HG02642 (cell line): Measurements from ENCODE around the gene TADA2A.
A peak's percentile ranks its signal among the peaks of the same experiment; 100 is the strongest.

ENCODE experiments used
- ATAC-seq: cut with Tn5 transposase; IDR thresholded peaks from one replicate; pipeline ENCODE4 v1.9.1; 2021; ENCODE audit warnings: mild to moderate bottlenecking; ENCODE audit not compliant: unreplicated experiment, poor library complexity

The TADA2A gene, protein sequence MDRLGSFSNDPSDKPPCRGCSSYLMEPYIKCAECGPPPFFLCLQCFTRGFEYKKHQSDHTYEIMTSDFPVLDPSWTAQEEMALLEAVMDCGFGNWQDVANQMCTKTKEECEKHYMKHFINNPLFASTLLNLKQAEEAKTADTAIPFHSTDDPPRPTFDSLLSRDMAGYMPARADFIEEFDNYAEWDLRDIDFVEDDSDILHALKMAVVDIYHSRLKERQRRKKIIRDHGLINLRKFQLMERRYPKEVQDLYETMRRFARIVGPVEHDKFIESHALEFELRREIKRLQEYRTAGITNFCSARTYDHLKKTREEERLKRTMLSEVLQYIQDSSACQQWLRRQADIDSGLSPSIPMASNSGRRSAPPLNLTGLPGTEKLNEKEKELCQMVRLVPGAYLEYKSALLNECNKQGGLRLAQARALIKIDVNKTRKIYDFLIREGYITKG

DNA sequence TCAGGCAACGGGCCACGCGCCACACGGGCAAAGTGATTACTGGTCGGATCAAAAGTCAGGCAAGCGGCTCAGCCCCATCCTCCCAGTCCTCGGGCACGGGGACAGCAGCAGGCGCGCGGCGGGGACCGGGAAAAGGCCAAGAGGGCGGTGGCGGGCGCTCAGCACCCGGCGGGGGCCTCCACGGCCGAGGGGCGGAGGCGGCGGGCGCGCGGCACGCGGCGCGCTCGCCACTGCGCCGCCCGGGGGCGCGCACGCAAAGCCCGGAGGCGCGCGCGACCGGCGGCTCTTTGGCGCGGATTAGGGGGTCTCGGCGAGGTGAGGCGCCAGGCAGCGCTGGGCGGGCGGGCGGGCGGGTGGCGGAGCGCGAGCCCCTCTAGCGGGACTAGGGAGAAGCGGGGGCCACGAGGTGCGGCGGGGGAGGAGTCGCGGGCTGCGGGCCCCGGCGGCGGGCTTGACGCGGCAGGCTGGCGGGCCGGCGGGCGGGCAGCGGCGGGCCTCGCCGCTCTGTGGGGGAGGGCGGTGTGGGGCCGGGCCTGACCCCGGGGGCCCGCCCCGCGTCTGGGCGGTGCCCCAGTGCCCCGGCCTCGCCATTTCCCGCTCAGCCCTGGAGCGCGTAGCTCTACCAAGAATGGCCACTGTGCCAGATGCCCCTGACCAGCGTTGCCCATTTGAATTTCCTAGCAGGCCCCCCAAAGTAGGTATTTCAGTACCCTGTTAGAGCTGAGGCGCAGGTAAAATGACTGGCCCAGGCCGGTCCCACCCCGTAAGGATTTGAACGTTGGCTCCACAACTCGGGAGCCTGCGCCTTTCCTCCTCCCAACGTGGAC, at the start of gene TADA2A, which contains the start of gene ACACA:
Gene TADA2A, plus strand, starts transcription at position 252 of the 827 bp plus-strand sequence. CDS start 4,480 bp downstream, outside the sequence.
Gene ACACA, minus strand, starts transcription at position 202 of the 827 bp plus-strand sequence. CDS start 537 bp downstream, outside the sequence.
- ATAC-seq, result peak; percentile 87

DNA sequence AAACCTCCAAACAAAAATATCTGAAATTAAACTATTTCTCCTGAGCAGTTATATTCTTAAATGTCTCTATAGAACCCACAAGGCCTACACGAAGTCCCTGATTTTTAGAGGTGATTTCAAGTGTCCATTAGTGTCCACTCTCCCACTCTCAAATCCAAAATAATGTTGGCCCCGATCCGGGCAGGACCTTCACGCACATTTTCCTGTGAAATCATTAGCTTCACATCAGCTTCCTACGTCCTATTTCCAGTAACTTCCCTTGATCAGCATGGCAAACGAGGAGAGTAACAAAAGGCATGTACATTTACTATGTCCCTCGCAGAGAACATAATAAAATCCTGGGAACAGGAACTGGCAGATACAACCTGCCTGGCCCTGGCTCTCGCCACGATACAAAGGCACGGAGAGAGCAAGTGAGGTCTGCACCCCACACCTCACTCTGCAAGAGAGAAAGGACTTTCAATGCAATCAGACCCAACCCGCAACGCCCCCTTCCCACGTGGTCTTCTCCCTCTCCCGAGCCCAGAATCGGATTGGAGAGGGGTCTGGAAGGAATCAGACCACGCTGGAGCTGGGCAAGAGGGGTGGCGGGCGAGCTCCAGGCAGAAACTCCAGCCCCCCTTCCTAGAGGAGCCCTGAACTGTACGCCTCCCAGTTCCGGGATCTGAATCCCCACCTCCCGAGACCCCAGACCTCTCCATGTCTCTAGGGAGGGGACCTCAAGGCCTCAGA, 48.4 kb upstream of the TADA2A start:
- peak; percentile 17 for ATAC-seq

GRCh38 chr17:37358830-37359681, 47.6 kb upstream of the TADA2A start:
- peak; percentile 87 for ATAC-seq

DNA sequence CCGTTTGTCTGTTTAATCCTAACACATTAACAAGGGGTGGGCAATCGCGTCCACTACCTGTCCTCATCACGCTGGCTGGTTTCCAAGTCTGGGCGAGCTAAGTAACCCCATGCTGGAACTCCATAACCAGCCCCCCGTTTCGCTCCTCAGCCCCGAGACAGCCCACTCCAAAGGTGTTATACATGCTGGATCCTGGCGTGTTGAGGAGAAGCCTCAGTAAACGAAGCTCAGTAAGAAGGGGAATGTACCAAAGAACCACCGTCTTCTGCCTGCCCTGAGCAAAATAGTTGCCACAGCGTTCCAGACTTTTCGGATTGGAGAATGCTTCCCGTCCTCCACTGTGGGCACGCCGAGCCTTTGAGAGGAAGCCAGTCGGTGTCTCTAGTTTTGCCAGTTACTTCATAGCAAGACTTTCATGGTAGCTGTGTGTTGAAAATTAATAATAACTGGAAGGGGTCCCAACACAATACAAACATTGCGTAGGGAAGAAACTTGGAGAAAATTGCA, 47.0 kb upstream of the TADA2A start:
- ATAC-seq, result no peak

DNA sequence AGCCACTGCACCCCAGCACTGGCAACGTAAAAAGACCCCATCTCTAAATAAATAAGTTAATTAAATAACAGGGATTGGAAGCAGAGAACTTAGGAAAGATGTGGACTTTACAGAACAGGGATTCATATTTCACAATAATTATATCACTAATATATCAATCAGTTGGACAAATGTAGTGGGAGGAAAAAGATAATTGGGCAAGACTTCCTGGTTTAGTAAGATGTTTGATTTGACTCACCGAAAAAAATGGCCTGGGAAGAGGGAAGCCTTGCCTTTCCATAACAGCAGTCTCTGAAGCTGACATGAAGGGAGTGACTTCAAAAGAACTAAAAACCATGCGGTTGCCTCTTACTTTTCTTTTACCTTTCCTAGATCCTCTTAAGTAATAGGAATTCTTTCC, 46.1 kb upstream of the TADA2A start:
- no peak for ATAC-seq

DNA sequence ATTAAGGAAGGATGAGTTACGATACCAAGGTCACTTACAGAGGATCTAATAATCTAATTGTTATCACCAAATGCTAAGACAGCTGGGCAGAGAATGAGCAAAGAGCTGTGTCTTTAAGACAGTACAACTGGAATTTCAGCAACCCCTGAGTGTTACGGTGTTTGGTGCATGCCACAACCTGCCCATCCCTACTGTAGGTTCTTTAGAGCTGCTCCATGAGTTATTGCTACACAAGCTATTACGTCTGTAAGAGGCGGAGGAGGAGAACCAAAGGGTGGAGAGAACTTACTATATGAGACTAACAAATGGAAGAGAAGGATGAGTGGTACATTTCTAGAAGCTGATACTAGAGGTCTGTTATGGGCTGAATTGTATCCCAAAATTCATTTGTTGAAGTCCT, 45.1 kb upstream of the TADA2A start:
- ATAC-seq, result no peak

DNA sequence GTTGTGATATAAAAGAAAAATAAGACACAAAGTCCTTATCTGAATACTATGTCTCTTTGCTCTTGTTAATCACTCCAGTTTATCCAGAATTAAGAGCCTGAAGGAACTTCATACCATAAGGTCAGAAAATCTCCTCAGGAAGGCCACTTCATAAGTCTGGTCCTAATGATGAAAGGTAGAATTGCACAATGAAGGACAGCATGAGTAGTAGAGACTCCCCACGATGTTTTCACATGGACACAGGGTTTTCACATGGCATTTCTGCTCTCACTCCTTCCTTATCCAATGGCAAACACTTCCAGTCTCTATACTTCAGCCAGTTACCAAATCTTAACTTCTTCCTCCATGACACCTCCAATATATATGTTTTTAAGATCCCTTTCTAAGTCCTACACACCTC, 41.1 kb upstream of the TADA2A start:
- ATAC-seq, result no peak

DNA sequence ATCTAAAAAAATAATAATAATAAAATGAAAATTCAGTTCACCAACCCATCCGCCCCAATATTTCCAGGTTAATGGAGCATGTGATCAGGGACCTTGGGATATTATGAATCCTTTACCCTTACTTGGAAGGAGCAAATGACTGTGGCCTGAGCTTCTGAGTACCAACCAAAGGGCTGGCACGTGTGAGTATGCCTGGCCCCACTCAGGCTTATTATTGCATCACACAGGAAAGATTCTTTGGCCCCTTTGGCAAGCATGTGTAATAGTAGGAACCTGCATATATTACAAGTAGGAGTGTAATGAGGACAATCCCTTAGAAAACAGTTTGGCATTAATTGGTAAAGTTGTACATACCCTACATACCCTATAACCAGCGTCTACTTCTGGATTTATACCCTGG, 38.1 kb upstream of the TADA2A start:
- no peak for ATAC-seq

- ATAC-seq, result no peak
Observed at GRCh38 chr17:37373530-37374159, 33.0 kb upstream of the TADA2A start.

GRCh38 chr17:37375706-37376105, 31.0 kb upstream of the TADA2A start, which contains the start of gene C17orf78:
C17orf78 (plus strand) TSS chr17:37375985; CDS start chr17:37376093, 108 bp downstream.
- no peak for ATAC-seq

DNA sequence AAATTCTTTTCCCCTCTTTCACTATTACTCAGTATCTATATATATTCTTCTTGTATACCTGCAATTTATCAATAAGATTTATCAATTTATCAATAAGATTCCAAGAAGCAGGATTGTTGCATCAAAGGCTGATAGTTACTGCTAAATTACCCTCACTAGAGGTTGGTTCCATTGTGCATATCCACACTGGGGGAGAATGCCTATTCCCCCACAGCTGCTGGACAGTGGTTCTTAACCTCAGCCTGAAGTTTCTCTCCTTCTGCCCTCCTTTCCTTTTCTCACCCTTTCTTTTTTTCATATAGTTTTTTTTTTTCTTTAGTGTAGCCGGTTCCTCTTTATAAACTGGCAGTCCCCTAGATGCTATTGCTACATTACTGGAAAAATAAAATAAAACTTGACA, 24.6 kb upstream of the TADA2A start:
- ATAC-seq, result no peak

DNA sequence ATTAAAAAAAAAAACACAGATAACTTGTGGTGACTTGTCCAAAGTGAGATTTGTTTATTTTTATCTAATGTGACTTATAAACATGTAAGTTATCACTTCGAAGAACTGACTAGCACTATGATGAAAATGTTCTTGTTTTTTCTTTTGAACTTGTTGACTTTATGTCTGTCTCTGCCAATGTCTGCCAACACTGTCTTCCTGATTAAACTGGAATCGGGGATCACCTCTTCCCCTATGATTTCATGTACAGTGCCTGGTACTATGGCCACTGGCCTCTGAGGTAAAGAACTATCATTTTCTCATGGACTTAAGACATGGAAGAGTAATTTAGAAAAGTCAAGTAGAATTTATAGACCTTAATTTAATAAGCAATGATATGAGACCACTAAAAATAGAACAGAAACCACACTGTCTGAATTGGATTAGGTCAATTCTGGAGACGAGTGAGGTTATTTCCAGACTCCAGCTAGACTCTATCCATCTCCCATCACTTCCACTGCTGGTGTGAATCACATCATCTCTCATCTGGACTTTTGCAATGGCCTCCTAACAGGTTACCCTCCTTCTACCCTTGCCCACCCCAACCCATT, 22.0 kb upstream of the TADA2A start:
- no peak for ATAC-seq

- no peak for ATAC-seq
Observed at GRCh38 chr17:37385474-37385990, 21.2 kb upstream of the TADA2A start.

- ATAC-seq, result no peak
Observed at GRCh38 chr17:37386462-37386861, 20.2 kb upstream of the TADA2A start.

- no peak for ATAC-seq
Observed at GRCh38 chr17:37388266-37388665, 18.4 kb upstream of the TADA2A start.

DNA sequence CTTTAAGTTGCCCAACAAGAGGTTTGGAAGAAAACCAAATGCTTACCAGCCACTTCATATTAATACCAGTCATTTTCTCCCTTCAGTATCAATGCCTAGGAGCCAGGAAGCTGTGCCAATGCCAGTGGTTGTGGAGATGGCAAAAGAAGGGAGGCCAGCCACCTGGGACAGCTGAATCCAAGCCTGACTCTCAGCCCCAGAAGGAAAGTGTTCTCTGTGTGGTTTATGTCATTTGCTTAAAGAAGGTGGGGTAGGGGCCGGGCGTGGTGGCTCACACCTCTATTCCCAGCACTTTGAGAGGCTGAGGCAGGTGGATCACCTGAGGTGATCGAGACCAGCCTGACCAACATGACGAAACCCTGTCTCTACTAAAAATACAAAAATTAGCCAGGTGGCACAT, 17.5 kb upstream of the TADA2A start:
- no peak for ATAC-seq

- no peak for ATAC-seq
Observed at GRCh38 chr17:37391146-37391545, 15.5 kb upstream of the TADA2A start.

GRCh38 chr17:37392024-37392590, 14.6 kb upstream of the TADA2A start:
- ATAC-seq, result no peak
